ENCODE results near the gene CFAP410. TPM values are rescaled to one million over a fixed set of nuclear protein-coding genes. Genes with fewer than 3 reads are reported as not detected.

Gene CFAP410
- total and polyA plus RNA-seq, 2 of the 4 experiments (the other 2 are of a cell fraction), result 3.8 to 10.3 TPM

DNA sequence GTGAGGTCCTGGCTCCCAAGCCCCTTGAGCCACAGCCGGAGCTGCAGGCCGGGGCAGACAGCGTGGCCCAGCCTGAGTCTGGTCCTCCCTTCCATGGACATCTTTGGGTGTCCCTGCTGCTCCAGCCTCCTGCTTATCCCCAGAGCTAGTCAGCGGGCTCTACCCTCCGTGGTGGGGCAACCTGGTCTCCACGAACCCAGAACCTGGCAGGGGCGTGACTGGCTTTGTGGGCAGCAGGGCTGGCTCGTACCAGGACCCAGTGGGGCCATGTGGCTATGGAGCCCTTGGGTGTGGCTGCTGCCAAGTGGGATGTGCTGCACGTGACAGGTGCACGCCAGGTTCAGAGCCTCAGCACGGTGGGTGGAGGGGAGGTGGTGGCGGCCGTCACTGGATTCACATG, 18.3 kb downstream of the CFAP410 start:
- Histone ChIP-seq H2AFZ (replicated peaks; ENCODE audit: low read length, poor library complexity) (no peak overlapping the region), H4K91ac (ENCODE audit: insufficient read depth, low read depth, low read length) (no peak overlapping the region), H3K4me2 (ENCODE audit: low read depth, low read length) (no peak overlapping the region), H3K14ac (replicated peaks; ENCODE audit: low read depth, low read length) (no peak overlapping the region), H3K9me3 (ENCODE audit: control insufficient read depth, insufficient read depth, low read length) (no peaks in the 10 kb centered on the region), H3K4me1 (ENCODE audit: control insufficient read depth, insufficient read depth, low read length) (no peaks in the 10 kb centered on the region), H3K9ac (ENCODE audit: low read depth, low read length) (no peak overlapping the region), H3K27ac (ENCODE audit: insufficient read depth, low read length) (no peak overlapping the region), H3K27me3 (ENCODE audit: control insufficient read depth, insufficient read depth, low read length) (no peaks in the 10 kb centered on the region), H2AK5ac (ENCODE audit: low read depth, low read length) (no peak overlapping the region), H4K20me1 (ENCODE audit: insufficient read depth, low read length) (peaks cover 6% of the 10 kb centered on the region), H2BK5ac (ENCODE audit: low read depth, low read length, poor library complexity, severe bottlenecking) (no peak overlapping the region), H4K5ac (ENCODE audit: low read depth, low read length) (no peak overlapping the region), H4K8ac (ENCODE audit: low read depth in 2 of 2, low read length in 2 of 2) (no peak overlapping the region), H3K4me3 (ENCODE audit: insufficient read depth, low read depth, low read length) (no peak overlapping the region), H2BK15ac (ENCODE audit: low read depth, low read length) (no peak overlapping the region), H3K4ac (ENCODE audit: low read depth, low read length) (no peak overlapping the region), H3K79me1 (ENCODE audit: low read depth in 1 of 2, low read length in 2 of 2) (no peaks in the 10 kb centered on the region), H3K18ac (ENCODE audit: low read depth, low read length) (no peak overlapping the region), H3K23ac (ENCODE audit: low read depth, low read length) (no peak overlapping the region), H3K56ac (ENCODE audit: extremely low read depth, insufficient read depth, low read length) (no peak overlapping the region), H3K36me3 (ENCODE audit: control insufficient read depth, insufficient read depth, low read length) (peaks cover 78% of the 10 kb centered on the region), H3K9me1 (ENCODE audit: insufficient read depth, low read length) (peaks cover 5% of the 10 kb centered on the region; the same call in 1 of the 2 replicates), H2BK120ac (ENCODE audit: low read depth, low read length) (no peak overlapping the region), H2BK20ac (ENCODE audit: low read depth, low read length) (no peak overlapping the region), H2AK9ac (replicated peaks; ENCODE audit: low read depth, low read length, poor library complexity) (no peak overlapping the region)
- in situ Hi-C loops (cut with MboI; ENCODE audit: low sequenced_read_pairs), result no loop called here
- DNase-seq, result no peak
- intact Hi-C loops (cut with micrococcal nuclease), result no loop called here
- BruUV-seq (replicated peaks), result no TSS peak
- dilution Hi-C loops (cut with HindIII; ENCODE audit: low sequenced_read_pairs, unreplicated experiment), result no loop called here
- CTCF ChIA-PET, result no interaction called here
- 98% methylated on average over 7 of the region's 13 CpGs; no CpG with 5 or more reads in 1 of the 2 experiments for WGBS, 2 experiments (ENCODE audit: extremely low coverage in 2 of 2, insufficient read length in 1 of 2)
- POLR2A ChIA-PET (ENCODE audit: unreplicated experiment), result no interaction called here
- TF ChIP-seq MAFK (IDR thresholded peaks at IDR 0.05; ENCODE audit: low read depth, low read length), result no peak
- TF ChIP-seq SMC3 (IDR thresholded peaks at IDR 0.05; ENCODE audit: low read depth, low read length), result no peak
- no peak for TF ChIP-seq MAZ (IDR thresholded peaks at IDR 0.05; ENCODE audit: borderline replicate concordance, low read depth, low read length)
- TF ChIP-seq MXI1 (IDR thresholded peaks at IDR 0.05; ENCODE audit: borderline replicate concordance, low read depth, low read length), result no peak
- TF ChIP-seq, protein P1, sequence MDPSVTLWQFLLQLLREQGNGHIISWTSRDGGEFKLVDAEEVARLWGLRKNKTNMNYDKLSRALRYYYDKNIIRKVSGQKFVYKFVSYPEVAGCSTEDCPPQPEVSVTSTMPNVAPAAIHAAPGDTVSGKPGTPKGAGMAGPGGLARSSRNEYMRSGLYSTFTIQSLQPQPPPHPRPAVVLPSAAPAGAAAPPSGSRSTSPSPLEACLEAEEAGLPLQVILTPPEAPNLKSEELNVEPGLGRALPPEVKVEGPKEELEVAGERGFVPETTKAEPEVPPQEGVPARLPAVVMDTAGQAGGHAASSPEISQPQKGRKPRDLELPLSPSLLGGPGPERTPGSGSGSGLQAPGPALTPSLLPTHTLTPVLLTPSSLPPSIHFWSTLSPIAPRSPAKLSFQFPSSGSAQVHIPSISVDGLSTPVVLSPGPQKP (IDR thresholded peaks at IDR 0.05; ENCODE audit: borderline replicate concordance, low read depth, low read length), result no peak
- TF ChIP-seq, protein P2, sequence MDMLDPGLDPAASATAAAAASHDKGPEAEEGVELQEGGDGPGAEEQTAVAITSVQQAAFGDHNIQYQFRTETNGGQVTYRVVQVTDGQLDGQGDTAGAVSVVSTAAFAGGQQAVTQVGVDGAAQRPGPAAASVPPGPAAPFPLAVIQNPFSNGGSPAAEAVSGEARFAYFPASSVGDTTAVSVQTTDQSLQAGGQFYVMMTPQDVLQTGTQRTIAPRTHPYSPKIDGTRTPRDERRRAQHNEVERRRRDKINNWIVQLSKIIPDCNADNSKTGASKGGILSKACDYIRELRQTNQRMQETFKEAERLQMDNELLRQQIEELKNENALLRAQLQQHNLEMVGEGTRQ (IDR thresholded peaks at IDR 0.05; ENCODE audit: low read depth, low read length), result no peak
- TF ChIP-seq CEBPB (IDR thresholded peaks at IDR 0.05; ENCODE audit: low read depth, low read length), result no peak
- TF ChIP-seq RCOR1 (IDR thresholded peaks at IDR 0.05; ENCODE audit: insufficient replicate concordance, low read length), result no peak
- TF ChIP-seq POLR2A (IDR thresholded peaks at IDR 0.05; ENCODE audit: low read depth, low read length), result no peak
- no peak for TF ChIP-seq BHLHE40 (IDR thresholded peaks at IDR 0.05; ENCODE audit: low read depth, low read length)
- no peak for TF ChIP-seq CHD1 (IDR thresholded peaks at IDR 0.05; ENCODE audit: low read depth, low read length)
- no peak for TF ChIP-seq NFE2L2 (IDR thresholded peaks at IDR 0.05; ENCODE audit: low read depth, low read length)
- ATAC-seq (ENCODE audit: low read depth), result no peak
